Measurements from ENCODE around the gene RYR1.
"Not testable (repeated sequence)": the region's sequence is repeated elsewhere in the genome, so short reads cannot be mapped to it uniquely, and the experiment has no call there.

Gene RYR1

GRCh38 chr19:38400361-38400760 lies 33.1 kb upstream of the RYR1 start:
- no peak for DNase-seq

- no peak for DNase-seq
These were observed 32.3 kb upstream of the RYR1 start for GRCh38 chr19:38401148-38401547.

- no peak for DNase-seq
These were observed 30.9 kb upstream of the RYR1 start for GRCh38 chr19:38402623-38402966.

- peak; percentile 98 for DNase-seq
These were observed 30.4 kb upstream of the RYR1 start, which contains the start of gene FAM98C for GRCh38 chr19:38402967-38403674. Gene FAM98C, plus strand, starts transcription at chr19:38403093. Its CDS starts 61 bp downstream, at chr19:38403154.

- DNase-seq = no peak
These were observed 28.6 kb upstream of the RYR1 start for GRCh38 chr19:38404858-38405257.

GRCh38 chr19:38405276-38405675 lies 28.2 kb upstream of the RYR1 start:
- no peak for DNase-seq

GRCh38 chr19:38409631-38410133 lies 23.8 kb upstream of the RYR1 start:
- no peak for DNase-seq

- not testable (repeated sequence) for DNase-seq
These were observed 23.1 kb upstream of the RYR1 start for GRCh38 chr19:38410407-38410806.

- no peak for DNase-seq
These were observed 22.3 kb upstream of the RYR1 start for GRCh38 chr19:38411041-38411712.

- not testable (repeated sequence) for DNase-seq
These were observed 21.6 kb upstream of the RYR1 start for GRCh38 chr19:38411898-38412297.

- no peak for DNase-seq
These were observed 21.0 kb upstream of the RYR1 start for GRCh38 chr19:38412491-38412890.

GRCh38 chr19:38412961-38413360 lies 20.5 kb upstream of the RYR1 start:
- DNase-seq = no peak

GRCh38 chr19:38413416-38413815 lies 20.1 kb upstream of the RYR1 start:
- no peak for DNase-seq

- no peak for DNase-seq
These were observed 16.3 kb upstream of the RYR1 start for GRCh38 chr19:38417146-38417543.

- no peak for DNase-seq
These were observed 15.7 kb upstream of the RYR1 start for GRCh38 chr19:38417544-38418506.

- no peak for DNase-seq
These were observed 12.6 kb upstream of the RYR1 start for GRCh38 chr19:38420935-38421334.

- no peak for DNase-seq
These were observed 11.6 kb upstream of the RYR1 start for GRCh38 chr19:38421856-38422255.

- DNase-seq = no peak
These were observed 11.1 kb upstream of the RYR1 start for GRCh38 chr19:38422438-38422837.

- no peak for DNase-seq
These were observed 9.2 kb upstream of the RYR1 start for GRCh38 chr19:38424272-38424671.

GRCh38 chr19:38425222-38425809 lies 8.2 kb upstream of the RYR1 start:
- DNase-seq = no peak

GRCh38 chr19:38425810-38426466 lies 7.6 kb upstream of the RYR1 start, which contains the start of gene RASGRP4:
Gene RASGRP4, minus strand, starts transcription at chr19:38426219. Its CDS starts 128 bp downstream, at chr19:38426091.
- DNase-seq = no peak

- not testable (repeated sequence) for DNase-seq
These were observed 6.3 kb upstream of the RYR1 start for GRCh38 chr19:38427035-38427677.

All from T1000 (cell line).